ENCODE results near the gene TARS1.
"Not testable (repeated sequence)": the region's sequence is repeated elsewhere in the genome, so short reads cannot be mapped to it uniquely, and the experiment has no call there.

Gene TARS1

GRCh38 chr5:33489481-33490067, 48.8 kb downstream of the TARS1 start:
- no peak for DNase-seq

- DNase-seq, result no peak
These were observed 49.4 kb downstream of the TARS1 start for GRCh38 chr5:33490071-33490665.

GRCh38 chr5:33491941-33492340, 51.2 kb downstream of the TARS1 start:
- DNase-seq, result no peak

- no peak for DNase-seq
These were observed 53.7 kb downstream of the TARS1 start for GRCh38 chr5:33494466-33494865.

- no peak for DNase-seq
These were observed 60.5 kb downstream of the TARS1 start for GRCh38 chr5:33501260-33501659.

- no peak for DNase-seq
These were observed 61.1 kb downstream of the TARS1 start for GRCh38 chr5:33501899-33502298.

- no peak for DNase-seq
These were observed 63.8 kb downstream of the TARS1 start for GRCh38 chr5:33504570-33504969.

- no peak for DNase-seq
These were observed 66.7 kb downstream of the TARS1 start for GRCh38 chr5:33507426-33507825.

GRCh38 chr5:33509036-33509435, 68.3 kb downstream of the TARS1 start:
- no peak for DNase-seq

- no peak for DNase-seq
These were observed 72.9 kb downstream of the TARS1 start for GRCh38 chr5:33513462-33514185.

- DNase-seq, result not testable (repeated sequence)
These were observed 74.6 kb downstream of the TARS1 start for GRCh38 chr5:33515366-33515765.

- no peak for DNase-seq
These were observed 75.7 kb downstream of the TARS1 start for GRCh38 chr5:33516421-33516820.

All from COR-L47 (cell line).